BLaER1 (cell line): ENCODE results near the gene DNAH11.

ENCODE experiments used
- H3K27ac ChIP-seq: shearing (Covaris generic); formaldehyde crosslinking; 2 replicates; pipeline ENCODE4 v1.8.1; 2022
- H3K27me3 ChIP-seq: shearing (Covaris generic); formaldehyde crosslinking; 2 replicates; pipeline ENCODE4 v1.8.1; 2022
- H3K36me3 ChIP-seq: shearing (Covaris generic); formaldehyde crosslinking; 2 replicates; pipeline ENCODE4 v1.8.1; 2022
- H3K4me1 ChIP-seq: shearing (Covaris generic); formaldehyde crosslinking; 2 replicates; pipeline ENCODE4 v1.8.1; 2022
- H3K4me2 ChIP-seq: shearing (Covaris generic); formaldehyde crosslinking; 2 replicates; pipeline ENCODE4 v1.8.1; 2022
- H3K4me3 ChIP-seq: shearing (Covaris generic); formaldehyde crosslinking; 2 replicates; pipeline ENCODE4 v1.8.1; 2022
- H3K9ac ChIP-seq: shearing (Covaris generic); formaldehyde crosslinking; 2 replicates; pipeline ENCODE4 v1.8.1; 2022
- H3K9me3 ChIP-seq: shearing (Covaris generic); formaldehyde crosslinking; 2 replicates; pipeline ENCODE4 v1.8.1; 2022
- H4K20me1 ChIP-seq: shearing (Covaris generic); formaldehyde crosslinking; 2 replicates; pipeline ENCODE4 v1.8.1; 2022
- Cebpa-rat ChIP-seq: shearing (Covaris generic); IDR thresholded peaks from 2 replicates; pipeline ENCODE4 v1.8.1; 2022

Gene DNAH11

DNA sequence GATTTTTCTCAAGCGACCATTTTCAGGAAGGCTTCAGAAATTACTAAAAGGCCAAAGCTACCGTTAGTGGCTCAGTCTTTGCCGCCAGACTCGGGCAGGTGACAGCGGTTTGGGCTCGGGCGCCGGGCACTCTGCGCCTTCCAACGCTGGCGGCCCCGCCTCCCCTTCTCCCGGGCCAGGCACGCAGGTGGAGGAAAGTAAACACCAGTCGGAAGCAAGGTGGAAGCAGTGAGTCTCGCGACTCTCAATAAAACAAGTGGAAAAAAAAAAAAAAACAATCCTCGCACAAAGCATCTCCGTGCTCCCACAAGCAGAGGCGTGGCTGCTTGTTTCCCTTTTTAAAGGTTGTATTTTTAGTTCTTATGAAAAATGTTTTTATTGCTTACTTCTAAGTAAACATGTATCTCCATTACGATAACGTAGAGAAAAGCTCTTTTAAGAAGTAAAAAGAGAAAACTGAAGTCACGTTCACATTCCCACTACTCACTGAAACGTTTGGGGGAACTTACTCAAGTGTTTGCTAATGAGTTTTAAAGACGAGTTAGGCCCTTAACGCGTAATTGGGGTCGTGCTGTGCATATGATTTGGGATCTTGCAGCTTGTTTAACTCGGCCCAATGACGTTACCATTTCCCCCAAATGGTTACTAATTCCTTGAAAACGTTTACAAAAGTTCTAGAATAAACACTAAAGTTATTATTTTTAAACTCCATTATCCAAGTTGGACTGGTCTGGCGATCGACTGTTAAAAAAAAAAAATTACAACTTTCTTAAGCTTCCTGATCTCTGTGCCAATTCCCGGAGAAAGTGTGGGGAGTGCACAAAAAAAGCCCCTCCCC, 402.0 kb downstream of the DNAH11 start:
- Histone ChIP-seq H3K27ac (peak overlapping the region; percentile 99), H3K27me3 (no peaks in the 10 kb centered on the region), H3K9ac (peak overlapping the region; percentile 99), H4K20me1 (peaks cover 18% of the 10 kb centered on the region; the same call in 1 of the 2 replicates), H3K4me1 (peaks cover 76% of the 10 kb centered on the region), H3K4me3 (peak overlapping the region; percentile 89), H3K36me3 (peaks cover 10% of the 10 kb centered on the region), H3K4me2 (peak overlapping the region; percentile 92), H3K9me3 (no peaks in the 10 kb centered on the region)
- TF ChIP-seq Cebpa-rat, result no peak

DNA sequence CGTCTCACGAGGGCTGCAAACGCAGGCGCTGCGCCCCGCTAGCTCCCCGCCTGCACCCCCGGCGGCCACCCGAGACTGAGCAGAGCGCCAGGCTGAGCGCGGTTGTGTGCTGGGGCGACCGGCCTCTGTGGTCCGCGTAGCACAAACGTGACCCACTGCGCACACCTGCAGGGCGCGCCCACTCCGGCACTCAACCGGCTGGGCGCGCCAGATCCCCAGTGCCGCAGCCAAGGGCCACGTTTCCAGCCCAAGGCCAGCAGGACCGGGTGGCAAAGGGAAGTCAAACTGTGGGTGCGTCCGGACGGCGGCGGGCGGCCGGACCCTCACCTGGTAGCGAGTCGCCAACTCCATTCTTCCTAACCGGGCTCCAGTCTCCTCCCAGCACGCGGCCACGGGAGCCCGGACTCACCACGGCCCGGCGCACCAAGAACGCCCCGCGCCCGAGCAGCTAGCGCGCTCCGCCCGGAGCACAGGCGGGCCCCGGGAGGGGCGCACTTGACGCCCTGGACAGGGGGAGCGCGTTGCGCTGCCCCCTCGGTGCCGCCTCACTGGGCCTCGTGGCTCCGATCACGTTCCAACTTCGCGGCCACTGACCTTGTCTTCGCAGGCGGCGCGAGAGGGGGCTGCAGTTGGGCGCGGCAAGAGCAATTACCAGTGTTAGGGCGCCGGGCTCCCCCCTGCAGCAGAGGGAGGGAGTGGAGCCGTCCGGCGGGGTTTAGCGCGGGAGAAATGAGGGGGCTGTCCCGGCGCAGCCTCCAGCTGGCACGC, 402.8 kb downstream of the DNAH11 start, which contains the start of gene CDCA7L:
TSS of gene CDCA7L (minus strand) at position 446 of the 768 bp plus-strand sequence. CDS start at position 351, 95 bp downstream.
- H3K4me1 ChIP-seq, result peaks cover 68% of the 10 kb centered on the region

DNA sequence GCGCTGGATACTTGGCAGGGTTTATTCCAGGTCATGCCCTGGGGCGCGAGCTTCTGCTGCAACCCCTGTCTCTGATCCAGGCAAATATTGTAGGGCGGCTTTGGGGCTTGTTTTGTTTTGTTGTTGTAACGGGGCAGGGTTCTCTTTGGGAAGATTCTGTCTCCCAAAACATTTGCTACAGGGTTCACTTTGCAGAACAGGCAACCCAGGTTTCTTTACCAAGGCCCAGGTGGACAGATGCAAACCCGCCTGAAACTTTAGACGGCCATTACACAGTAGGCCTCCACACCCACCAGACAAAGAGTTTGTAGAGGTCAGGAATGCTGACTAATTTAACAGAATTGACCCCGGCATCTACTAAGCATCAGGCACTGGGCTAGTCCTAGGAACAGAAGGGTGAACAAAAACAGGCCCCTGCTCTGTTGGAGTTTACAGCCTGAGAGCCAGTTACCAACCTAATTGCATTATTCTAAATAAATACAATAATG, 403.4 kb downstream of the DNAH11 start:
- H3K9me3 ChIP-seq, result no peaks in the 10 kb centered on the region
- peak overlapping the region; percentile 99 for H3K9ac ChIP-seq
- H4K20me1 ChIP-seq, result 0 out of 2 replicates have a peak, but pooled peaks cover 4% of the 10 kb centered on the region
- H3K36me3 ChIP-seq, result no peaks in the 10 kb centered on the region
- peak overlapping the region; percentile 99 for H3K27ac ChIP-seq
- no peak for TF ChIP-seq Cebpa-rat
- H3K27me3 ChIP-seq, result no peaks in the 10 kb centered on the region
- peaks cover 62% of the 10 kb centered on the region for H3K4me1 ChIP-seq
- peak overlapping the region; percentile 89 for H3K4me3 ChIP-seq
- H3K4me2 ChIP-seq, result peak overlapping the region; percentile 92

More for the DNA sequence above, 402.8 kb downstream of the DNAH11 start, which contains the start of gene CDCA7L:
- peaks cover 9% of the 10 kb centered on the region; the same call in 1 of the 2 replicates for H4K20me1 ChIP-seq
- H3K4me3 ChIP-seq, result peak within 1 kb of the TSS; percentile 89
- H3K9me3 ChIP-seq, result no peaks in the 10 kb centered on the region
- peak within 1 kb of the TSS; percentile 99 for H3K9ac ChIP-seq
- no peaks in the 10 kb centered on the region for H3K27me3 ChIP-seq
- no peak for TF ChIP-seq Cebpa-rat
- H3K27ac ChIP-seq, result peak within 1 kb of the TSS; percentile 99
- H3K4me2 ChIP-seq, result peak within 1 kb of the TSS; percentile 92
- peaks cover 2% of the 10 kb centered on the region for H3K36me3 ChIP-seq

DNA sequence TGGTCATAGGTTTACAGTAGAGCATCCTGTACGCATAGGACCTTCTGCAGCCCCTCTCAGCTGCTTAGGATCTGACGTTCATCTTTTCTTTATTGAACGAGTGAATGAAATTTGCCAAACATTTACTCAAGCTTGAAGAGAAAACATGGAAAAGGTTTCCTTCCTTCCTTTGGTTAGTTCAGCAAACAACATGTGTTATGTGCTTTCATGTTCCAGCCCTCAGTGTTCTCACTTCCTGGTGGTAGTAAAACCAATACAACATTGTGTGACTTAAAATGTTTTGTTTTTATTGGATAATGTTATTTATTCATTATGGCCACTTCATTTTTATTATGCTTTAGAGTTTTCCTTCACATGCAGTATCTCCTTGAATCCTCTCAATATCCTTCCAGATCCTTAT, 404.2 kb downstream of the DNAH11 start:
- no peak overlapping the region for H3K4me3 ChIP-seq
- peaks cover 54% of the 10 kb centered on the region for H3K4me1 ChIP-seq
- no peaks in the 10 kb centered on the region for H3K36me3 ChIP-seq
- H3K27me3 ChIP-seq, result no peaks in the 10 kb centered on the region
- no peaks in the 10 kb centered on the region for H3K9me3 ChIP-seq
- H3K4me2 ChIP-seq, result peak overlapping the region; percentile 92
- no peak for TF ChIP-seq Cebpa-rat
- H4K20me1 ChIP-seq, result no peaks in the 10 kb centered on the region
- no peak overlapping the region for H3K9ac ChIP-seq
- H3K27ac ChIP-seq, result no peak overlapping the region

DNA sequence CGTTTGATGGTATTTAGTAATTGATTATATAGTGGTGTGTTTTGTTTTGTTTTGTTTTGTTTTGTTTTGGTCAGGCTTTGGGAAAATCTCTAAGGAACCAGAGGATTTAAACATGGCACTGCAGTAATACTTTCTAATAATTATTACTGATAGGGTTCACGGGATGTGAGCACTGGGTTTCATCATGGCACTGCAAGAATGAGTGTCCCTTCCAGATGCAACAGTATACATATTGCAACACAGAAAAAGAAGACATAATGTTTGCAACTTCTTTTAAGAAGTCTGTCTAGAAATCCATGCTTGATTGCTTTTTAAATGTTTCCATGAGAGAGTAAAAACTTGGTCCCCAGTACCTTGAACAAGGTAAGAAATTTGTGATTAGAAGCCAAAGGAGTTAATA, 405.1 kb downstream of the DNAH11 start:
- no peak for TF ChIP-seq Cebpa-rat
- Histone ChIP-seq H3K36me3 (no peaks in the 10 kb centered on the region), H3K4me1 (peaks cover 45% of the 10 kb centered on the region), H4K20me1 (no peaks in the 10 kb centered on the region), H3K4me2 (peak overlapping the region; percentile 92), H3K9me3 (no peaks in the 10 kb centered on the region), H3K9ac (no peak overlapping the region), H3K27ac (no peak overlapping the region), H3K4me3 (no peak overlapping the region), H3K27me3 (no peaks in the 10 kb centered on the region)

DNA sequence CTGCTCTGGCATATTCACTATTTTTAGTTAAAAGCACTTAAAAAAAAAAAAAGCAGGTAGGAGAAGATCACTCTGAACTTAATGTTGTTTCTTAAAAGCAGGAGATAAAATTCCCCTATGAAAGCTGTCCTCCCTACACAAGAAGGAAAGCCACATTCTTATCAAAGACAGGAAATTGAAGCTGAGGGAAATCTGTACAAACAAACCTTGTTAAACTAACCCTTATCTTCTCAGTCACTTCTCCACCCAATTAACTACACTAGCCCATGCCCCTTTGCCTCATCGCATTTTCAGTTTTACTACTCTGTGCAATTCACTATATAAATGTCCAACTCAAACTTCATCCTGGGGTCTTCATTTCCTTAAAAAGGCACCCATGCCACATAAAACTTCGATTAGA, 405.5 kb downstream of the DNAH11 start:
- Histone ChIP-seq H3K27ac (no peak overlapping the region), H3K9ac (no peak overlapping the region), H3K9me3 (no peaks in the 10 kb centered on the region)

DNA sequence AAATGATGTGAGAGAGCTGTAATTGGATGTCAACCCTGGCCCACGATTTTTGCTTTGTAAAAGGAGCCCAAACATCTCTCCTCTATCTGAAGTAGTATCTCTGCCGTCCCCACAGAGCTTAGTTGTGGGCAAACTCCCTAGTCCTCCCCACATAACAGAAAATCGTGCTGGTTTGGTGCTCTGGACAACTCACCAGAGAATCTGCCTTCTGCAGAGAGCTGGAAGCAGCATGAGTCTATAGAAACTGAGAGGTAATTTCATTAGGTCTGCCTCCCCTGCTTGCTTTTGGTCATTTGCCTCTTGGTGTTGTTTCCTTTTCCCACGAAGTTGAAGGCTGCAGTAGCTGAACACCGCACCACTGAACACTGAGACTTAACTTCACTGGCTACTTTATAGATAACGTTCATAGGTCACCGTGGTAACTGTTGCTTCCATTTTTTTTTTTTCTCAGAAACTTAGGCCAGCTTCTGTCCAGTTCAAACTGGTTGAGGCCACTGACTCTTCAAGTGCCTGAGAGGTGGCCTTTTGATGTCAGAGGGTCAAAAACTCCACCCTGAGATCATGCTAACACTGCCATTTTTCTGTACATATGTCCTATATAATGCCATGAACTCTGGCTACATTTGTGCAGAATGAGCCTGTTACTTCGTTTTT, 406.2 kb downstream of the DNAH11 start:
- H3K4me1 ChIP-seq, result peaks cover 34% of the 10 kb centered on the region
- H3K27ac ChIP-seq, result no peak overlapping the region
- no peak for TF ChIP-seq Cebpa-rat
- no peak overlapping the region for H3K4me3 ChIP-seq
- H3K9me3 ChIP-seq, result no peaks in the 10 kb centered on the region
- no peak overlapping the region for H3K9ac ChIP-seq
- peak overlapping the region; percentile 92; the same call in 1 of the 2 replicates for H3K4me2 ChIP-seq
- H3K36me3 ChIP-seq, result no peaks in the 10 kb centered on the region
- H4K20me1 ChIP-seq, result no peaks in the 10 kb centered on the region
- no peaks in the 10 kb centered on the region for H3K27me3 ChIP-seq

More for the DNA sequence above, 405.5 kb downstream of the DNAH11 start:
- H3K36me3 ChIP-seq, result no peaks in the 10 kb centered on the region
- peaks cover 41% of the 10 kb centered on the region for H3K4me1 ChIP-seq
- no peak overlapping the region for H3K4me3 ChIP-seq
- H3K4me2 ChIP-seq, result peak overlapping the region; percentile 92
- no peaks in the 10 kb centered on the region for H3K27me3 ChIP-seq
- TF ChIP-seq Cebpa-rat, result no peak
- no peaks in the 10 kb centered on the region for H4K20me1 ChIP-seq
